Suprapubic skin (tissue), 4 donors: ENCODE results near the gene MAB21L4. TPM values are rescaled to one million over a fixed set of nuclear protein-coding genes. Genes with fewer than 3 reads are reported as not detected.

Experiments used
- DNase-seq, 2 donors: peaks; one replicate each; pipeline ENCODE4 v3.0.0-alpha.2; 2019; ENCODE audit warnings: low spot score in 2 of 2
- H3K27ac ChIP-seq: fragments of 200-600 bp; sonication (generic); one replicate; pipeline ENCODE4 v1.5.1; 2019
- H3K27me3 ChIP-seq: fragments of 200-600 bp; sonication (generic); one replicate; pipeline ENCODE4 v1.5.1; 2019
- H3K36me3 ChIP-seq: fragments of 200-600 bp; sonication (generic); one replicate; pipeline ENCODE4 v1.5.1; 2019
- H3K4me1 ChIP-seq: fragments of 200-600 bp; sonication (generic); one replicate; pipeline ENCODE4 v1.5.1; 2019
- H3K4me3 ChIP-seq: fragments of 200-600 bp; sonication (generic); one replicate; pipeline ENCODE4 v1.5.1; 2019; ENCODE audit warnings: mild to moderate bottlenecking
- H3K9me3 ChIP-seq: fragments of 200-600 bp; sonication (generic); one replicate; pipeline ENCODE4 v1.5.1; 2019
- EP300 ChIP-seq: sonication (generic); formaldehyde crosslinking; IDR thresholded peaks from one replicate; pipeline ENCODE4 v1.6.1; 2017; ENCODE audit warnings: antibody characterized with exemption
- POLR2A ChIP-seq, 2 donors: fragments of 450-650 bp; IDR thresholded peaks; one replicate each; pipeline ENCODE4 v1.6.1; 2017; ENCODE audit warnings: antibody characterized with exemption in 2 of 2, mild to moderate bottlenecking in 2 of 2, moderate library complexity in 2 of 2
- POLR2AphosphoS5 ChIP-seq, 3 donors: sonication (generic); formaldehyde crosslinking; IDR thresholded peaks; one replicate each; pipeline ENCODE4 v1.6.1; 2017; ENCODE audit warnings: antibody characterized with exemption in 3 of 3
- WGBS: methylation state at CpG from one replicate; pipeline ENCODE4 v1.1.5; 2018; 5-methylcytosine and 5-hydroxymethylcytosine counted together
- total RNA-seq, 4 donors: library from RNA; depleted of rRNA; stranded (reverse); fragments of >200 nt; gene quantifications; one replicate each; pipeline ENCODE4 v1.1.0, GENCODE V29; 2016
- TF ChIP-seq, protein P1 (sequence below), 2 donors: fragments of 200-600 bp in 1 of 2; fragments of 450-650 bp in 1 of 2; sonication (generic) in 1 of 2; IDR thresholded peaks; one replicate each; pipeline ENCODE4 v1.5.1; 2016 to 2019; ENCODE audit warnings: antibody characterized with exemption in 2 of 2, mild to moderate bottlenecking in 1 of 2, moderate library complexity in 1 of 2

Gene MAB21L4
- total RNA-seq, 4 donors from 2014 or later, result 28.7 to 97.5 (median 69.2) TPM

DNA sequence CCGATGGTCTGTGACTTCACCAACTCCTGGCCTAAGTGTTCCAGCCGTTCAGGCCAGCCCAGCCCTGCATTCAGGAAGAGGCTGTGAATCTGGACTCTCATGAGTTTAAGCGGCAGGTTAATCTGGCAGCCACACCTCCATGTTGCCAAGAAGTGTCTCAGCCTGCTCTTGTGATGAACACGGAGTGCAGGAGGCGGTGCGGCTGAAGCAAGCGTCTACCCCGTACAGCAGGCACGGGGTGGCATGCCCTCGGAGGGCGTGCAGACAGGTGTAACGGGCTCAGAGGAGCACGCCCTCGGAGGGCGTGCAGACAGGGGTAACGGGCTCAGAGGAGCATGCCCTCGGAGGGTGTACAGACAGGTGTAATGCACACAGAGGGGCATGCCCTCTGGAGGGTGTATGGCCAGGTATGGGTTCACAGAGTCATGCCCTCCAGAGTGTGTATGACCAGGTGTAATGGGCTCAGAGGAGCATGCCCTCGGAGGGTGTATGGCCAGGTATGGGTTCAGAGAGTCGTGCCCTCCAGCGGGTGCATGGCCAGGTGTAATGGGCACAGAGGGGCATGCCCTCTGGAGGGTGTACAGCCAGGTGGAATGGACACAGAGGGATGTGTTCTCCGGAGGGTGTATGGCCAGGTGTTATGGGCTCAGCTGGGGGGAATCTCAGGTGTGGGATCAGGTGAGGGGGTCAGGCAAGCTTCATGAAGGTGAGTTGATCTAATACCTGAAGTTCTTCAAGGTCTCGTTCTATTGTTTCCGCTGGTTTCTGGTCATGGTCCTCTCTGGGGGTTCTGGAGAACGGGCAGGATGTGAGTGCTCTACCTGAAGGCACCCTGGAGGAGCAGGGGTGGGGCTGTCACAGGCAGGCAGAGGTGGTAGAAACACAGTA is 32.8 kb upstream of the MAB21L4 start:
- H3K27me3 ChIP-seq, result peaks cover 3% of the 10 kb centered on the region
- no peak for TF ChIP-seq EP300
- TF ChIP-seq, protein P1, sequence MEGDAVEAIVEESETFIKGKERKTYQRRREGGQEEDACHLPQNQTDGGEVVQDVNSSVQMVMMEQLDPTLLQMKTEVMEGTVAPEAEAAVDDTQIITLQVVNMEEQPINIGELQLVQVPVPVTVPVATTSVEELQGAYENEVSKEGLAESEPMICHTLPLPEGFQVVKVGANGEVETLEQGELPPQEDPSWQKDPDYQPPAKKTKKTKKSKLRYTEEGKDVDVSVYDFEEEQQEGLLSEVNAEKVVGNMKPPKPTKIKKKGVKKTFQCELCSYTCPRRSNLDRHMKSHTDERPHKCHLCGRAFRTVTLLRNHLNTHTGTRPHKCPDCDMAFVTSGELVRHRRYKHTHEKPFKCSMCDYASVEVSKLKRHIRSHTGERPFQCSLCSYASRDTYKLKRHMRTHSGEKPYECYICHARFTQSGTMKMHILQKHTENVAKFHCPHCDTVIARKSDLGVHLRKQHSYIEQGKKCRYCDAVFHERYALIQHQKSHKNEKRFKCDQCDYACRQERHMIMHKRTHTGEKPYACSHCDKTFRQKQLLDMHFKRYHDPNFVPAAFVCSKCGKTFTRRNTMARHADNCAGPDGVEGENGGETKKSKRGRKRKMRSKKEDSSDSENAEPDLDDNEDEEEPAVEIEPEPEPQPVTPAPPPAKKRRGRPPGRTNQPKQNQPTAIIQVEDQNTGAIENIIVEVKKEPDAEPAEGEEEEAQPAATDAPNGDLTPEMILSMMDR (IDR thresholded peaks at IDR 0.05), result no peak
- TF ChIP-seq POLR2A (IDR thresholded peaks at IDR 0.05), result no peak
- no peak for TF ChIP-seq POLR2AphosphoS5 (IDR thresholded peaks at IDR 0.05)
- peak; percentile 32 to 60 for DNase-seq
- H3K4me1 ChIP-seq, result no peaks in the 10 kb centered on the region
- H3K4me3 ChIP-seq, result no peak overlapping the region
- H3K36me3 ChIP-seq, result no peaks in the 10 kb centered on the region
- H3K9me3 ChIP-seq, result no peaks in the 10 kb centered on the region
- no peak overlapping the region for H3K27ac ChIP-seq
- 85% methylated on average over 24 of the region's 24 CpGs for WGBS

DNA sequence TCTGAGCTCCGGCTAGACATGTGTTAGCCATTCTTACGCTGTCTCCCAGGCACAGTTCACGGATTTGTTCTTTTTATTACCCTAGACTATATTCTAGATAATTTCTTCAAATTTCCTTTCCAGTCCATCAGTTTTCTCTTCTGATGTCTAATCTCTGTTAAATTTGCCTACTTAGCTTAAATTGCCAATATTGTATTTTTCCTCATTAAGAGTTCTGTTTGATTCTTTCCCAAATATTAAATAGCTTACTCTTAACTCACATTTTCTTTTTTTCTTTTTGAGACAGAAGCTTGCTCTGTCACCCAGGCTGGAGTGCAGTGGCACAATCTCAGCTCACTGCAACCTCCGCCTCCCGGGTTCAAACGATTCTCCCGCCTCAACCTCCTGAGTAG is 31.4 kb upstream of the MAB21L4 start:
- peaks cover 6% of the 10 kb centered on the region for H3K4me1 ChIP-seq
- peaks cover 3% of the 10 kb centered on the region for H3K27me3 ChIP-seq
- H3K27ac ChIP-seq, result no peak overlapping the region
- H3K9me3 ChIP-seq, result no peaks in the 10 kb centered on the region
- H3K4me3 ChIP-seq, result no peak overlapping the region
- 86% methylated on average over 7 of the region's 7 CpGs for WGBS
- TF ChIP-seq POLR2AphosphoS5 (IDR thresholded peaks at IDR 0.05), result no peak
- TF ChIP-seq, protein P1 (IDR thresholded peaks at IDR 0.05), result no peak
- no peak for TF ChIP-seq EP300
- no peak for TF ChIP-seq POLR2A (IDR thresholded peaks at IDR 0.05)
- no peaks in the 10 kb centered on the region for H3K36me3 ChIP-seq
- DNase-seq, result no peak

DNA sequence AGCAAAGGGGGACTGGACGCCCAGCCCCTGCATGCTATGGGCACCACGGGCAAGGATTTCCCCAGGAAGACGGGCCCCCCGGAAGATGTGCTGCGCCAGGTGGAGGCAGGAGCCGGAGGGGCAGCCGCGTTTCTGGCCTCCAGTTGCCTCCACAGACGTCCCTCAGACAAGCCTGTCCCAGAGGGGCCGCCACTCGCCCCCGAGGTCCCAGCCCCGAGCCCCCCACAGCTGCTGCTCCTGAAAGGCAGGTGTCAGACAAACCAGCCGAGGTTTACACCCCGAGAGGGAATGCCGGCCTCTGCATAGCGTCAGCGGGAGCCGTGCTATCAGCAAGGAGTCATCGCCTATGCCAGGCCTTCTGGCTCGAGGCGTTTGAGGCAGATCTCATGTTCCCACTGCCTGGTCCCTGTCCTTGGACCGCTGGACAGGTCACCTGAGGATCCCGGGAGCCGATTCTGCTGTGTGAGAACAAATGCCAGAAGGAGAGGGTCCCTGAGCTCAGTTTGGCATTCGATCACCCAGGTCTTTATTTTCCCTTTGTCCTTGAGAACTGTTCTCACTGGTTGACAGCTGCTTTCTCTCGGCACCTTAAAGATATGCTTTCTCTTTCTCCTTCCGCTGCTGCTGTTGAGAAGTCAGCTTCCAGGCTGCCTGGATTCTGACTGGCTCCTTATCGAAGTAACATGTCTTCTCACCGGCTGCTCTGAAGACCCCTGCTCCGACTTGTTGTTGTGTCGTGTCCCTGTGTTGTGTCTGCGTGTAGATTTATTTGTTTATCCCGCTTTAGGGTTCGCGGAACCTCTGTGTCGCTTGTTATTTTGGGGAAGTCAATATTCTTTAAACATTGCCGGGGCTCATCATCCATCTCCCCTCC is 30.8 kb upstream of the MAB21L4 start:
- TF ChIP-seq POLR2AphosphoS5 (IDR thresholded peaks at IDR 0.05) (no peak), EP300 (no peak), POLR2A (IDR thresholded peaks at IDR 0.05) (no peak)
- TF ChIP-seq, protein P1 (IDR thresholded peaks at IDR 0.05), result no peak
- peaks cover 11% of the 10 kb centered on the region for H3K4me1 ChIP-seq
- no peak overlapping the region for H3K4me3 ChIP-seq
- 54% methylated on average over 24 of the region's 38 CpGs for WGBS
- no peaks in the 10 kb centered on the region for H3K36me3 ChIP-seq
- H3K9me3 ChIP-seq, result no peaks in the 10 kb centered on the region
- H3K27me3 ChIP-seq, result no peaks in the 10 kb centered on the region
- DNase-seq, result peak; percentile 55 to 76
- H3K27ac ChIP-seq, result no peak overlapping the region

DNA sequence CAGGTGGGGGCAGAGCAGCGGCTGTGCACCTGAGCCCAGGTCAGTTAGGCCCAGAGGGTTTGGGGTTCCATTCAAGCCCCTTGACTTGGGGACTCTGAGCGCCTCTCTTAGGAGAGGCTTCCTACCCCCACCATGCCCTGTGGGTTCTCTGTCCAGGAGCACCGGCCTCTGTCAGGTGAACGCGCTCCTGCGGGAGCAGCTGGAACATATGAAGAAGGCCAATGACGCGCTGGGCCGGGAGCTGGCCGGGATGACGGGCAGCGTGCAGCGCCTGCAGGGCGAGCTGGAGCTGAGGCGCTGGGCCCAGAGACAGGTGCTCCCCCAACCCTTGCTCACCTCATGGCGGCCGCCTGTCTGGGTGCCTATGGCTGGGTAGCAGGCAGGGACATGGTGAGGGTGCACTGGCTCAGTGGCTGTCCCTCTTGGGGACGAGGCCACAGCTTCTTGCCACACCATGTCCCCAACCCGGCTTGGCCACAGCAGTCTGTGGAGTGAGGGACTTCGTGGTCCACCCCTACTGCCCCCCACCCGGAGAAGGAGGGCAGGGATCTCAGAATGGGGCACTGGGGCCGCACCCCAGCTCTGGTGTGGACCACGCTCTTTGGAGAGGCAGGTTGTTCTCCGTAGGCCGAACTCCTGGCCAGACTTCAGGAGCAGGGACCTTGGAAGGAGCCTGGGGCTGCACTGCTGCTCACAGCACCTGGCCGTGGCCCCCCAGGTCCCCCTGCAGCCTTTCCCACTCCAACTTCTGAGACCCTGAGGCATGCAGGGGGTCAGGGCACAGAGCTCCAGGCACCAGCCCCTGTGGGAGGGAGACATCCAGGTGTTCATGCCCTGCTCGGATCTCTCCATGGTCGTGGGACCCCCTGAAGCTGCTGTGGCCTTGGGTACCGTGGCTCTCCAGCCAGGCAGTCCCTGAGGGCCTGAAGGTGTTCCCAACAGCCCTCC is 29.9 kb upstream of the MAB21L4 start:
- no peaks in the 10 kb centered on the region for H3K27me3 ChIP-seq
- DNase-seq, result peak; percentile 54 to 70
- TF ChIP-seq POLR2A (IDR thresholded peaks at IDR 0.05) (no peak), EP300 (no peak), POLR2AphosphoS5 (IDR thresholded peaks at IDR 0.05) (no peak)
- TF ChIP-seq, protein P1 (IDR thresholded peaks at IDR 0.05), result no peak
- no peak overlapping the region for H3K27ac ChIP-seq
- H3K9me3 ChIP-seq, result no peaks in the 10 kb centered on the region
- WGBS, result 64% methylated on average over 18 of the region's 29 CpGs
- peaks cover 20% of the 10 kb centered on the region for H3K4me1 ChIP-seq
- H3K36me3 ChIP-seq, result no peaks in the 10 kb centered on the region
- no peak overlapping the region for H3K4me3 ChIP-seq
